T-cell (primary cell): ENCODE data around the gene VSTM4. TPM values are rescaled to one million over a fixed set of nuclear protein-coding genes. Genes with fewer than 3 reads are reported as not detected.

Experiments used
- ATAC-seq, 4 experiments: fragments of 200-7000 bp in 3 of 4; fragments of 150-1000 bp in 1 of 4; cut with Tn5 transposase; replicated peaks in 1 of 4; 1 replicate in 3 of 4; 2 replicates in 1 of 4; pipeline ENCODE4 v1.10.0; 2021; ENCODE audit warnings: moderate library complexity in 3 of 4, mild to moderate bottlenecking in 2 of 4, moderate number of reproducible peaks in 1 of 4
- CTCF ChIA-PET, 2 donors: fragments of 300-600 bp; sonication (Branson Sonifier 250); formaldehyde crosslinking; loops; one replicate each; lab custom pipeline; 2022; ENCODE audit warnings: antibody characterized with exemption in 2 of 2; lab: Charles Lee
- POLR2A ChIA-PET, 2 donors: fragments of 300-600 bp; sonication (Branson Sonifier 250); formaldehyde crosslinking; loops; one replicate each; lab custom pipeline; 2022; ENCODE audit warnings: antibody characterized with exemption in 2 of 2; lab: Charles Lee
- DNase-seq, 35 experiments: peaks; one replicate each; pipeline versions ENCODE4 v3.0.0 to v3.0.0-alpha.2; 2013 to 2023
- H3K27ac ChIP-seq: one replicate; pipeline ENCODE4 v1.5.1; 2013; ENCODE audit warnings: low read length
- H3K27me3 ChIP-seq, 2 experiments: replicated peaks in 1 of 2; 1 replicate in 1 of 2; 2 replicates in 1 of 2; pipeline versions ENCODE4 v1.6.1 to v1.7.0; 2013; ENCODE audit warnings: low read length in 1 of 2, mixed read lengths in 1 of 2; ENCODE audit not compliant: control insufficient read depth in 2 of 2, insufficient read depth in 2 of 2; ENCODE audit errors: extremely low read depth in 1 of 2
- H3K36me3 ChIP-seq, 2 donors: 1 replicate in 1 of 2; 2 replicates in 1 of 2; pipeline versions ENCODE4 v1.6.1 to v1.7.0; 2013; ENCODE audit warnings: low read length in 1 of 2; ENCODE audit not compliant: control insufficient read depth in 2 of 2, insufficient read depth in 1 of 2; ENCODE audit errors: extremely low read depth in 1 of 2
- H3K4me1 ChIP-seq, 2 experiments: 1 replicate in 1 of 2; 2 replicates in 1 of 2; pipeline versions ENCODE4 v1.6.1 to v1.7.0; 2013; ENCODE audit warnings: low read length in 2 of 2, mixed read lengths in 1 of 2; ENCODE audit not compliant: insufficient read depth in 2 of 2, control insufficient read depth in 1 of 2; ENCODE audit errors: extremely low read depth in 1 of 2
- H3K4me3 ChIP-seq, 2 donors: 1 replicate in 1 of 2; 2 replicates in 1 of 2; pipeline versions ENCODE4 v1.5.1 to v1.7.0; 2013; ENCODE audit warnings: mild to moderate bottlenecking in 2 of 2, low read length in 1 of 2, moderate library complexity in 1 of 2; ENCODE audit not compliant: control insufficient read depth in 1 of 2; ENCODE audit errors: extremely low read depth in 1 of 2
- H3K9me3 ChIP-seq: 2 replicates; pipeline ENCODE4 v1.7.0; 2013
- H3K27ac Mint-ChIP-seq, 2 donors: one replicate each; pipeline ENCODE4 v1.8.0; 2020 to 2021; ENCODE audit warnings: mild to moderate bottlenecking in 2 of 2, mixed read lengths in 2 of 2
- H3K27me3 Mint-ChIP-seq, 2 donors: one replicate each; pipeline ENCODE4 v1.8.0; 2021 to 2022; ENCODE audit warnings: mixed read lengths in 2 of 2
- H3K36me3 Mint-ChIP-seq: one replicate; pipeline ENCODE4 v1.8.0; 2021; ENCODE audit warnings: mixed read lengths
- H3K4me1 Mint-ChIP-seq, 3 donors: one replicate each; pipeline ENCODE4 v1.8.0; 2020 to 2022; ENCODE audit warnings: mixed read lengths in 3 of 3, mild to moderate bottlenecking in 1 of 3
- H3K4me3 Mint-ChIP-seq, 3 donors: one replicate each; pipeline ENCODE4 v1.8.0; 2020 to 2022; ENCODE audit warnings: mild to moderate bottlenecking in 3 of 3, mixed read lengths in 3 of 3, moderate library complexity in 3 of 3
- H3K9me3 Mint-ChIP-seq, 3 donors: one replicate each; pipeline ENCODE4 v1.8.0; 2020 to 2022; ENCODE audit warnings: mixed read lengths in 3 of 3
- WGBS: methylation state at CpG from one replicate; pipeline ENCODE4 v1.1.5; 2013; ENCODE audit warnings: missing lambda C conversion rate; ENCODE audit not compliant: insufficient coverage; 5-methylcytosine and 5-hydroxymethylcytosine counted together
- total RNA-seq, 35 experiments: library from RNA in 6 of 35; stranded (reverse) in 6 of 35; fragments of 120-200 nt in 1 of 35; gene quantifications; one replicate each; pipeline versions ENCODE4 v1.2.1 to v1.2.4 and lab custom pipeline; 2013 to 2026

Gene VSTM4
- total RNA-seq, 5 donors from 2014 or later (not counting 1 experiment from before 2014, with no cell fraction given) = 0.09 to 0.19 (median 0.10) TPM; not detected in 2

- DNase-seq (no peak), ATAC-seq (no peak)
- H3K4me3 Mint-ChIP-seq = no peak overlapping the region
- WGBS = 71% methylated on average over 1 of the region's 2 CpGs
- POLR2A ChIA-PET = no interaction called here
- H3K27ac Mint-ChIP-seq = no peak overlapping the region
- no peak overlapping the region for H3K27ac ChIP-seq
- peaks cover 0 to 13% of the 10 kb centered on the region in 2 experiments for H3K27me3 ChIP-seq
- H3K4me1 ChIP-seq = no peaks in the 10 kb centered on the region
- no peak overlapping the region for H3K4me3 ChIP-seq
- H3K4me1 Mint-ChIP-seq = no peaks in the 10 kb centered on the region
- no peaks in the 10 kb centered on the region for H3K9me3 ChIP-seq
- peaks cover 8 to 10% of the 10 kb centered on the region in 2 donors for H3K27me3 Mint-ChIP-seq
- no peaks in the 10 kb centered on the region for H3K36me3 ChIP-seq
- no peaks in the 10 kb centered on the region for H3K36me3 Mint-ChIP-seq
- H3K9me3 Mint-ChIP-seq = no peaks in the 10 kb centered on the region
- CTCF ChIA-PET = no interaction called here
Observed at GRCh38 chr10:49075743-49076142, 39.6 kb downstream of the VSTM4 start.

GRCh38 chr10:49074836-49075682 is 40.3 kb downstream of the VSTM4 start:
- Mint-ChIP-seq H3K4me1 (no peaks in the 10 kb centered on the region), H3K27me3 (peaks cover 8 to 10% of the 10 kb centered on the region in 2 donors), H3K27ac (no peak overlapping the region), H3K36me3 (no peaks in the 10 kb centered on the region), H3K9me3 (no peaks in the 10 kb centered on the region), H3K4me3 (no peak overlapping the region)
- ATAC-seq (no peak), DNase-seq (no peak)
- Histone ChIP-seq H3K4me3 (no peak overlapping the region), H3K27ac (no peak overlapping the region), H3K4me1 (no peaks in the 10 kb centered on the region), H3K36me3 (no peaks in the 10 kb centered on the region), H3K9me3 (no peaks in the 10 kb centered on the region), H3K27me3 (peaks cover 0 to 13% of the 10 kb centered on the region in 2 experiments)
- WGBS = 98% methylated on average over 4 of the region's 5 CpGs
- POLR2A ChIA-PET = no interaction called here
- CTCF ChIA-PET = no interaction called here

- DNase-seq (no peak), ATAC-seq (no peak)
- Histone ChIP-seq H3K36me3 (no peaks in the 10 kb centered on the region), H3K27me3 (peaks cover 0 to 25% of the 10 kb centered on the region in 2 experiments), H3K4me3 (no peak overlapping the region), H3K4me1 (no peaks in the 10 kb centered on the region), H3K9me3 (no peaks in the 10 kb centered on the region), H3K27ac (no peak overlapping the region)
- ChIA-PET POLR2A (no interaction called here), CTCF (no interaction called here)
- Mint-ChIP-seq H3K27ac (no peak overlapping the region), H3K36me3 (no peaks in the 10 kb centered on the region), H3K4me3 (no peak overlapping the region), H3K4me1 (no peaks in the 10 kb centered on the region), H3K9me3 (no peaks in the 10 kb centered on the region), H3K27me3 (peaks cover 8 to 14% of the 10 kb centered on the region in 2 donors)
- 100% methylated on average over 1 of the region's 4 CpGs for WGBS
Observed at GRCh38 chr10:49072166-49072885, 43.0 kb downstream of the VSTM4 start.

GRCh38 chr10:49071160-49071761 is 44.1 kb downstream of the VSTM4 start:
- Mint-ChIP-seq H3K9me3 (no peaks in the 10 kb centered on the region), H3K27me3 (peaks cover 4 to 8% of the 10 kb centered on the region in 2 donors), H3K36me3 (no peaks in the 10 kb centered on the region), H3K27ac (no peak overlapping the region), H3K4me1 (no peaks in the 10 kb centered on the region), H3K4me3 (no peak overlapping the region)
- no peak for DNase-seq
- H3K4me1 ChIP-seq = no peaks in the 10 kb centered on the region
- WGBS = 81% methylated on average over 6 of the region's 7 CpGs
- H3K4me3 ChIP-seq = no peak overlapping the region
- no peak for ATAC-seq
- no peak overlapping the region for H3K27ac ChIP-seq
- H3K27me3 ChIP-seq = peaks cover 0 to 19% of the 10 kb centered on the region in 2 experiments
- CTCF ChIA-PET = no interaction called here
- POLR2A ChIA-PET = no interaction called here
- no peaks in the 10 kb centered on the region for H3K9me3 ChIP-seq
- H3K36me3 ChIP-seq = no peaks in the 10 kb centered on the region

GRCh38 chr10:49070701-49071100 is 44.6 kb downstream of the VSTM4 start:
- Histone ChIP-seq H3K9me3 (no peaks in the 10 kb centered on the region), H3K4me1 (no peaks in the 10 kb centered on the region), H3K4me3 (no peak overlapping the region), H3K27ac (no peak overlapping the region), H3K27me3 (peaks cover 0 to 14% of the 10 kb centered on the region in 2 experiments), H3K36me3 (no peaks in the 10 kb centered on the region)
- ChIA-PET CTCF (no interaction called here), POLR2A (no interaction called here)
- H3K4me3 Mint-ChIP-seq = no peak overlapping the region
- H3K36me3 Mint-ChIP-seq = no peaks in the 10 kb centered on the region
- peaks cover under 1 to 4% of the 10 kb centered on the region in 2 donors for H3K27me3 Mint-ChIP-seq
- DNase-seq (no peak), ATAC-seq (no peak)
- no peaks in the 10 kb centered on the region for H3K4me1 Mint-ChIP-seq
- H3K9me3 Mint-ChIP-seq = no peaks in the 10 kb centered on the region
- no peak overlapping the region for H3K27ac Mint-ChIP-seq
- WGBS = 80% methylated on average over 2 of the region's 4 CpGs

- ATAC-seq (no peak), DNase-seq (no peak)
- no peaks in the 10 kb centered on the region for H3K9me3 Mint-ChIP-seq
- H3K27ac Mint-ChIP-seq = no peak overlapping the region
- WGBS = 79% methylated on average over 6 of the region's 6 CpGs
- H3K36me3 Mint-ChIP-seq = no peaks in the 10 kb centered on the region
- H3K27me3 ChIP-seq = peaks cover 0 to 12% of the 10 kb centered on the region in 2 experiments
- no peaks in the 10 kb centered on the region for H3K9me3 ChIP-seq
- ChIA-PET POLR2A (no interaction called here), CTCF (no interaction called here)
- H3K4me3 ChIP-seq = no peak overlapping the region
- H3K36me3 ChIP-seq = no peaks in the 10 kb centered on the region
- H3K4me3 Mint-ChIP-seq = no peak overlapping the region
- H3K4me1 Mint-ChIP-seq = no peaks in the 10 kb centered on the region
- H3K4me1 ChIP-seq = no peaks in the 10 kb centered on the region
- no peak overlapping the region for H3K27ac ChIP-seq
- H3K27me3 Mint-ChIP-seq = peaks cover 0 to 4% of the 10 kb centered on the region in 2 donors
Observed at GRCh38 chr10:49068672-49069217, 46.6 kb downstream of the VSTM4 start.
